LNCaP clone FGC (cell line): Measurements from ENCODE around the gene EXOC3L2.

Source experiments
- DNase-seq: peaks from one replicate; pipeline ENCODE4 v3.0.0-alpha.2; 2011; ENCODE audit warnings: low read depth
- H3K4me3 ChIP-seq: 2 replicates; pipeline ENCODE4 v1.5.1; 2011; ENCODE audit warnings: mild to moderate bottlenecking, low read depth, low read length, control low read depth
- CTCF ChIP-seq: IDR thresholded peaks from 2 replicates; pipeline ENCODE4 v1.5.1; 2012; ENCODE audit warnings: mild to moderate bottlenecking; ENCODE audit not compliant: control insufficient read depth, insufficient read depth; ENCODE audit errors: extremely low read depth

EXOC3L2 gene

GRCh38 chr19:45195764-45196163 is 49.4 kb downstream of the EXOC3L2 start:
- no peak for DNase-seq
- H3K4me3 ChIP-seq: no peak overlapping the region
- no peak for TF ChIP-seq CTCF

GRCh38 chr19:45191375-45191774 is 53.8 kb downstream of the EXOC3L2 start:
- H3K4me3 ChIP-seq: no peak overlapping the region
- no peak for TF ChIP-seq CTCF
- no peak for DNase-seq

- no peak for DNase-seq
- H3K4me3 ChIP-seq: no peak overlapping the region
- no peak for TF ChIP-seq CTCF
Measured at GRCh38 chr19:45189971-45190370, 55.2 kb downstream of the EXOC3L2 start.

GRCh38 chr19:45187421-45188100 is 57.6 kb downstream of the EXOC3L2 start:
- TF ChIP-seq CTCF: peak; percentile 29; the same call in 1 of the 2 replicates
- no peak overlapping the region for H3K4me3 ChIP-seq
- DNase-seq: no peak

- DNase-seq: no peak
- no peak overlapping the region for H3K4me3 ChIP-seq
- TF ChIP-seq CTCF: no peak
Measured at GRCh38 chr19:45186509-45187334, 58.5 kb downstream of the EXOC3L2 start.

- H3K4me3 ChIP-seq: no peak overlapping the region
- no peak for TF ChIP-seq CTCF
- no peak for DNase-seq
Measured at GRCh38 chr19:45184115-45184514, 61.1 kb downstream of the EXOC3L2 start.

GRCh38 chr19:45182758-45183157 is 62.4 kb downstream of the EXOC3L2 start:
- no peak for TF ChIP-seq CTCF
- H3K4me3 ChIP-seq: no peak overlapping the region
- DNase-seq: no peak
